ENCODE measurements around the gene FHDC1. TPM values are rescaled to one million over a fixed set of nuclear protein-coding genes. Genes with fewer than 3 reads are reported as not detected.

FHDC1 gene
- total and polyA plus RNA-seq, 10 of the 15 experiments (the other 5 are each of a cell fraction or from before 2014, with no cell fraction given), result 0.04 to 0.12 (median 0.06) TPM; not detected in 3

DNA sequence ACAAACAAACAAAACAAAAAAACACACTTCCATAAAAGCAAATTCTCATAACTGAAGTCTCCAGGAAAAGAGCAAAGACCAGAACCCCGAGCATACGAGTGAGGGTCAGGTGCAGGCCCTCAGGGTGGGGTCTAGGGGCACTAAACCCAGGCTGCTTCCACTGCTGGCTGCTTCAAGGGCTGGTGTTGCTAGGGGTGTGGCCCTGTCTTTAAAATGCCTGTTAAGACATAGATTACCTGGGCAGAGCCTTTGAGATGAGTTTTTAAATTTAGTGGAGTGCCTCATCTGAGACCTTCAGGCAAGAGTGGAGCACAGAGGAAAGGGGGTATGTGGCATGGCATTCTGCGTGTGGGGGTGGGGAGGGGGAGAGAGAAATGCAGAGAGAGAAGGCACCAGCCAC lies 87.0 kb downstream of the FHDC1 start (continued):
- TF ChIP-seq, protein P1, sequence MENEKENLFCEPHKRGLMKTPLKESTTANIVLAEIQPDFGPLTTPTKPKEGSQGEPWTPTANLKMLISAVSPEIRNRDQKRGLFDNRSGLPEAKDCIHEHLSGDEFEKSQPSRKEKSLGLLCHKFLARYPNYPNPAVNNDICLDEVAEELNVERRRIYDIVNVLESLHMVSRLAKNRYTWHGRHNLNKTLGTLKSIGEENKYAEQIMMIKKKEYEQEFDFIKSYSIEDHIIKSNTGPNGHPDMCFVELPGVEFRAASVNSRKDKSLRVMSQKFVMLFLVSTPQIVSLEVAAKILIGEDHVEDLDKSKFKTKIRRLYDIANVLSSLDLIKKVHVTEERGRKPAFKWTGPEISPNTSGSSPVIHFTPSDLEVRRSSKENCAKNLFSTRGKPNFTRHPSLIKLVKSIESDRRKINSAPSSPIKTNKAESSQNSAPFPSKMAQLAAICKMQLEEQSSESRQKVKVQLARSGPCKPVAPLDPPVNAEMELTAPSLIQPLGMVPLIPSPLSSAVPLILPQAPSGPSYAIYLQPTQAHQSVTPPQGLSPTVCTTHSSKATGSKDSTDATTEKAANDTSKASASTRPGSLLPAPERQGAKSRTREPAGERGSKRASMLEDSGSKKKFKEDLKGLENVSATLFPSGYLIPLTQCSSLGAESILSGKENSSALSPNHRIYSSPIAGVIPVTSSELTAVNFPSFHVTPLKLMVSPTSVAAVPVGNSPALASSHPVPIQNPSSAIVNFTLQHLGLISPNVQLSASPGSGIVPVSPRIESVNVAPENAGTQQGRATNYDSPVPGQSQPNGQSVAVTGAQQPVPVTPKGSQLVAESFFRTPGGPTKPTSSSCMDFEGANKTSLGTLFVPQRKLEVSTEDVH (IDR thresholded peaks at IDR 0.05; ENCODE audit: low read depth, partially characterized antibody), result no peak
- TF ChIP-seq PAX5 (IDR thresholded peaks at IDR 0.05; ENCODE audit: borderline replicate concordance, low read depth, low read length) (no peak), GATAD2B (conservative IDR thresholded peaks at IDR 0.05; ENCODE audit: low read depth) (no peak), MYB (IDR thresholded peaks at IDR 0.05; ENCODE audit: borderline replicate concordance, low read depth, low read length) (no peak)
- TF ChIP-seq, protein P2, sequence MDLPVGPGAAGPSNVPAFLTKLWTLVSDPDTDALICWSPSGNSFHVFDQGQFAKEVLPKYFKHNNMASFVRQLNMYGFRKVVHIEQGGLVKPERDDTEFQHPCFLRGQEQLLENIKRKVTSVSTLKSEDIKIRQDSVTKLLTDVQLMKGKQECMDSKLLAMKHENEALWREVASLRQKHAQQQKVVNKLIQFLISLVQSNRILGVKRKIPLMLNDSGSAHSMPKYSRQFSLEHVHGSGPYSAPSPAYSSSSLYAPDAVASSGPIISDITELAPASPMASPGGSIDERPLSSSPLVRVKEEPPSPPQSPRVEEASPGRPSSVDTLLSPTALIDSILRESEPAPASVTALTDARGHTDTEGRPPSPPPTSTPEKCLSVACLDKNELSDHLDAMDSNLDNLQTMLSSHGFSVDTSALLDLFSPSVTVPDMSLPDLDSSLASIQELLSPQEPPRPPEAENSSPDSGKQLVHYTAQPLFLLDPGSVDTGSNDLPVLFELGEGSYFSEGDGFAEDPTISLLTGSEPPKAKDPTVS (IDR thresholded peaks at IDR 0.05; ENCODE audit: low read depth, low read length), result no peak

DNA sequence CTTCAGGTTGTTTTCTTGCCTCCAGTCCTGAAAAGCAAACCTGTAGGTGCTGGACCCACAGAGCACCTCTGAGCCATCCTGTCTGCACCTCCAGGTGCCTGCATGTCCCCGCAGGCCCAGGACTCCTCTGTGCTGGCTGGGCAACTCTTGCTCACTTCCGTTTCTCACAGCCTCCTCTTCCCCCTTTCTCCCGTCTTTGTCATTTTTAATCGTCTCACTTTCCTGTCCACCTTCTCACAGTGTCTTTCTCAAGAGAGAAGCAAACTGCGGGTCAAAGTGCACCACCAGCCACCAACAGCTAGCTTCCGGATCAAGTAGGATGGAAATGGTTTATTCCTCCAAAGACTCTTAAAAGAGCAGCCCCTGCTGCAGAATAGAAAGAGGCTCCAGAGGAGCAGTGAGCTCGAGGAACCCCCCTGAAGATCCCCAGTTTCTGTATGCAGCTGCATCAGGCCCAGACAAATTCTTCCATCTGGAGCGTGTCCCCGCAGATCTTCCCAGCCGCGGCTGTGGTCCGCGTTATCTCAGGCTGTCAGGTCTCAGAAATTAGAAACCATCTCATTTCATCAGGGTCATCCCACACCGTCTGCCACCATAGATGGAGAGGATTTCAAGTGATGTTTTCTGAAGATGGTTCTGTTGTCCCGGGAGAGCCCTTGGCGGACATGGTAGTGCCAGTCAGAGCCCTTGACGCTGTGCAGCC lies 87.7 kb downstream of the FHDC1 start:
- Histone ChIP-seq H3K36me3 (ENCODE audit: control insufficient read depth in 2 of 2, insufficient read depth in 2 of 2, low read length in 1 of 2) (no peaks in the 10 kb centered on the region), H2AFZ (ENCODE audit: control insufficient read depth, low read depth, low read length) (no peak overlapping the region), H3K4me3 (no peak overlapping the region), H3K9ac (ENCODE audit: control insufficient read depth, insufficient read depth, low read length) (no peak overlapping the region), H3K79me2 (ENCODE audit: control insufficient read depth, insufficient read depth, low read length) (no peaks in the 10 kb centered on the region), H3K4me1 (ENCODE audit: control insufficient read depth, insufficient read depth, low read length) (0 out of 2 replicates have a peak, but pooled peaks cover 5% of the 10 kb centered on the region), H4K20me1 (ENCODE audit: control insufficient read depth, insufficient read depth) (no peaks in the 10 kb centered on the region), H3K27ac (ENCODE audit: control insufficient read depth, insufficient read depth) (no peak overlapping the region), H3K9me3 (replicated peaks; ENCODE audit: control insufficient read depth, insufficient read depth, low read length) (no peaks in the 10 kb centered on the region; the same call in 1 of the 3 replicates), H3K4me2 (ENCODE audit: control insufficient read depth, insufficient read depth) (peak overlapping the region; percentile 50; the same call in 1 of the 2 replicates), H3K27me3 (replicated peaks in 1 of 2; ENCODE audit: control insufficient read depth in 2 of 2, insufficient read depth in 2 of 2, low read length in 1 of 2) (no peaks in the 10 kb centered on the region)
- 68% methylated on average over 16 of the region's 17 CpGs for WGBS (ENCODE audit: insufficient coverage, insufficient replicate concordance, low lambda C conversion rate, missing lambda C conversion rate)
- FAIRE-seq, result no peak
- RAD21 ChIA-PET (ENCODE audit: unreplicated experiment), result no interaction called here
- SMC1A ChIA-PET (ENCODE audit: uncharacterized antibody, unreplicated experiment), result no interaction called here
- no peak for DNase-seq (ENCODE audit: low read depth, low spot score)
- POLR2A ChIA-PET, result no interaction called here
- intact Hi-C loops (cut with micrococcal nuclease; ENCODE audit: unreplicated experiment) (no loop called here), in situ Hi-C loops (cut with MboI) (no loop called here)
- BruUV-seq (replicated peaks), result no TSS peak
- CTCF ChIA-PET, result no interaction called here
- ATAC-seq, result peak; percentile 71
- TF ChIP-seq HDGF (IDR thresholded peaks at IDR 0.05) (no peak), RCOR1 (conservative IDR thresholded peaks at IDR 0.05; ENCODE audit: low read depth, low read length) (no peak), POLR2AphosphoS2 (IDR thresholded peaks at IDR 0.05; ENCODE audit: low read depth, low read length) (no peak), ESRRA (IDR thresholded peaks at IDR 0.05; ENCODE audit: low read length) (no peak), NFXL1 (IDR thresholded peaks at IDR 0.05; ENCODE audit: borderline replicate concordance) (no peak), RELA (IDR thresholded peaks at IDR 0.05; ENCODE audit: borderline replicate concordance, partially characterized antibody) (no peak), SUZ12 (IDR thresholded peaks at IDR 0.05; ENCODE audit: unreplicated experiment) (no peak), NFIC (IDR thresholded peaks at IDR 0.05; ENCODE audit: low read depth, low read length) (no peak), DPF2 (IDR thresholded peaks at IDR 0.05) (no peak), SIX5 (IDR thresholded peaks at IDR 0.05; ENCODE audit: low read depth, low read length, severe bottlenecking) (no peak)
- TF ChIP-seq, protein P3, sequence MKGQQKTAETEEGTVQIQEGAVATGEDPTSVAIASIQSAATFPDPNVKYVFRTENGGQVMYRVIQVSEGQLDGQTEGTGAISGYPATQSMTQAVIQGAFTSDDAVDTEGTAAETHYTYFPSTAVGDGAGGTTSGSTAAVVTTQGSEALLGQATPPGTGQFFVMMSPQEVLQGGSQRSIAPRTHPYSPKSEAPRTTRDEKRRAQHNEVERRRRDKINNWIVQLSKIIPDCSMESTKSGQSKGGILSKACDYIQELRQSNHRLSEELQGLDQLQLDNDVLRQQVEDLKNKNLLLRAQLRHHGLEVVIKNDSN (IDR thresholded peaks at IDR 0.05; ENCODE audit: borderline replicate concordance, extremely low read length, insufficient read depth, low read depth, low read length), result no peak
- TF ChIP-seq, protein P4, sequence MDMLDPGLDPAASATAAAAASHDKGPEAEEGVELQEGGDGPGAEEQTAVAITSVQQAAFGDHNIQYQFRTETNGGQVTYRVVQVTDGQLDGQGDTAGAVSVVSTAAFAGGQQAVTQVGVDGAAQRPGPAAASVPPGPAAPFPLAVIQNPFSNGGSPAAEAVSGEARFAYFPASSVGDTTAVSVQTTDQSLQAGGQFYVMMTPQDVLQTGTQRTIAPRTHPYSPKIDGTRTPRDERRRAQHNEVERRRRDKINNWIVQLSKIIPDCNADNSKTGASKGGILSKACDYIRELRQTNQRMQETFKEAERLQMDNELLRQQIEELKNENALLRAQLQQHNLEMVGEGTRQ (IDR thresholded peaks at IDR 0.05; ENCODE audit: borderline replicate concordance, low read depth, low read length), result no peak
